GM19239 (cell line): ENCODE measurements around the gene VHLL.
A peak's percentile ranks its signal among the peaks of the same experiment; 100 is the strongest.

Experiments
- DNase-seq: peaks from one replicate; pipeline ENCODE4 v3.0.0; 2011; ENCODE audit warnings: low spot score; ENCODE audit not compliant: insufficient read length
- FAIRE-seq: peaks from 2 replicates; lab custom pipeline; 2011; peaks lifted over from hg19 to GRCh38; lab: Jason Lieb, UNC

VHLL gene

GRCh38 chr1:156293098-156293434 lies 6.0 kb downstream of the VHLL start:
- FAIRE-seq = no peak
- no peak for DNase-seq

- FAIRE-seq (peak; percentile 42), DNase-seq (peak; percentile 35)
Observed at GRCh38 chr1:156291226-156292061, 7.7 kb downstream of the VHLL start.

GRCh38 chr1:156289857-156290256 lies 9.2 kb downstream of the VHLL start:
- no peak for DNase-seq
- no peak for FAIRE-seq

- FAIRE-seq (no peak), DNase-seq (no peak)
Observed at GRCh38 chr1:156286061-156286460, 13.0 kb downstream of the VHLL start.

GRCh38 chr1:156285437-156285836 lies 13.7 kb downstream of the VHLL start:
- no peak for FAIRE-seq
- DNase-seq = no peak

GRCh38 chr1:156284757-156285156 lies 14.3 kb downstream of the VHLL start:
- FAIRE-seq (no peak), DNase-seq (no peak)

GRCh38 chr1:156284112-156284511 lies 15.0 kb downstream of the VHLL start, which contains the start of gene TMEM79:
Gene TMEM79, plus strand, starts transcription at chr1:156284325. Its CDS starts 902 bp downstream, at chr1:156285227.
- DNase-seq (no peak), FAIRE-seq (no peak)

GRCh38 chr1:156283521-156283920 lies 15.6 kb downstream of the VHLL start:
- FAIRE-seq (peak; percentile 11), DNase-seq (no peak)

- FAIRE-seq (peak; percentile 99), DNase-seq (peak; percentile 91)
Observed at GRCh38 chr1:156282479-156283222, 16.5 kb downstream of the VHLL start, which contains the start of gene SMG5. Gene SMG5, minus strand, starts transcription at chr1:156282825. Its CDS starts 145 bp downstream, at chr1:156282680.

- peak; percentile 86 for FAIRE-seq
- DNase-seq = no peak
Observed at GRCh38 chr1:156281693-156282478, 17.2 kb downstream of the VHLL start.

- no peak for FAIRE-seq
- DNase-seq = no peak
Observed at GRCh38 chr1:156281281-156281680, 17.8 kb downstream of the VHLL start.

GRCh38 chr1:156279837-156280236 lies 19.3 kb downstream of the VHLL start:
- DNase-seq (no peak), FAIRE-seq (no peak)

GRCh38 chr1:156276966-156277381 lies 22.1 kb downstream of the VHLL start:
- DNase-seq = no peak
- no peak for FAIRE-seq

- FAIRE-seq (no peak), DNase-seq (no peak)
Observed at GRCh38 chr1:156276532-156276931, 22.6 kb downstream of the VHLL start.

- FAIRE-seq (no peak), DNase-seq (no peak)
Observed at GRCh38 chr1:156270314-156270713, 28.8 kb downstream of the VHLL start.

GRCh38 chr1:156268336-156268735 lies 30.8 kb downstream of the VHLL start:
- DNase-seq = no peak

GRCh38 chr1:156266051-156266450 lies 33.1 kb downstream of the VHLL start:
- FAIRE-seq (no peak), DNase-seq (no peak)

More at GRCh38 chr1:156268336-156268735, 30.8 kb downstream of the VHLL start:
- no peak for FAIRE-seq

GRCh38 chr1:156263288-156263655 lies 35.8 kb downstream of the VHLL start:
- no peak for FAIRE-seq
- no peak for DNase-seq

GRCh38 chr1:156262461-156263287 lies 36.4 kb downstream of the VHLL start:
- no peak for DNase-seq
- no peak for FAIRE-seq

GRCh38 chr1:156260896-156261295 lies 38.2 kb downstream of the VHLL start:
- FAIRE-seq (no peak), DNase-seq (no peak)
